Activated T-cell treated with anti-CD3 and anti-CD28 coated beads, Interleukin-2, amount 50 U/mL, for 1 hour (primary cell): ENCODE measurements around the gene FAM156B.
"Not testable (repeated sequence)": the region's sequence is repeated elsewhere in the genome, so short reads cannot be mapped to it uniquely, and the experiment has no call there.

Experiments
- DNase-seq: peaks from one replicate; pipeline ENCODE4 v3.0.0-alpha.2; 2020

The FAM156B gene

DNA sequence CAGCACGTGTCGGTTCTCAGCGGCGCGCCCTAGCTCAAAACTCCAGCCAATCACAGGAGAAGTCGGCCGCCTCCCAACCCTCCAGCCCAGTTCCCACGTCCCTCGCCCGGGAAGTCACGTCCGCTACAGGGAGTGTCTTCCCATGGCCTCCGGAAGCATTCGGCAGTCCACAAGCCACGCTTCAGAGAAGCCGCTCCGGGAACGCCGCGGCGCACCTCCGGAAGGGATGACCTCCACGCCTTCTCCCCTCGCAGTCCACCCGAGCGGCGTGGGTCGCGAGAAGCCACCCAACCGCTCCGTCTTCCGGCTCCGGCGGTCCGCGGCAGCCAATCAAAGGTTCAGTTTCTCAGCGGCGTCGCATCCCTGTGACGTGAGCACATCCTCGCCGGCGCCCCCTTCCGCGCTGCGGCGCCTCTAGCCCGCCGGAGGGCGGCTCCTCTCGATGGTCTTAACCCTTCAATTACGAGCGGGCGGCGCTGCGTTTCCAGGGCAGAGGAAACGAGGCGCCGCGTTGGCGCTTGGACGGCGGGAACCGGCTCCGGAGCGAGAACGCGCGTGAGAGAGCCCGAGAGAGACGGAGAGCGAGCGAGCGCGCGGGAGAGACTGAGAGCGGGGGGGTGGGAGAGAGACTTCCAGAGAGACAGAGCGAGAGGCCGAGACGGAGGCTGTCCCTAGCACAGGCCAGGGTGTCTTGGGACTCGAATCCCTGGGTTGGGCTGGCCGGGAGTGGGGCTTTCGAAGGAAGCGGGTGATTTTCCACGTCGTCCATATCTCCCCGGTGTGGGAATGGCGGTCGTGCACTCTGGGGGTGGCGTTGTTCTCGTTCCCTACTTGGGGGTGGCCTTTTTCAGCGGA lies at the start of gene FAM156B:
Gene FAM156B, plus strand, starts transcription at position 476 of the 855 bp plus-strand sequence. CDS start 9,896 bp downstream, outside the sequence.
- not testable (repeated sequence) for DNase-seq

DNA sequence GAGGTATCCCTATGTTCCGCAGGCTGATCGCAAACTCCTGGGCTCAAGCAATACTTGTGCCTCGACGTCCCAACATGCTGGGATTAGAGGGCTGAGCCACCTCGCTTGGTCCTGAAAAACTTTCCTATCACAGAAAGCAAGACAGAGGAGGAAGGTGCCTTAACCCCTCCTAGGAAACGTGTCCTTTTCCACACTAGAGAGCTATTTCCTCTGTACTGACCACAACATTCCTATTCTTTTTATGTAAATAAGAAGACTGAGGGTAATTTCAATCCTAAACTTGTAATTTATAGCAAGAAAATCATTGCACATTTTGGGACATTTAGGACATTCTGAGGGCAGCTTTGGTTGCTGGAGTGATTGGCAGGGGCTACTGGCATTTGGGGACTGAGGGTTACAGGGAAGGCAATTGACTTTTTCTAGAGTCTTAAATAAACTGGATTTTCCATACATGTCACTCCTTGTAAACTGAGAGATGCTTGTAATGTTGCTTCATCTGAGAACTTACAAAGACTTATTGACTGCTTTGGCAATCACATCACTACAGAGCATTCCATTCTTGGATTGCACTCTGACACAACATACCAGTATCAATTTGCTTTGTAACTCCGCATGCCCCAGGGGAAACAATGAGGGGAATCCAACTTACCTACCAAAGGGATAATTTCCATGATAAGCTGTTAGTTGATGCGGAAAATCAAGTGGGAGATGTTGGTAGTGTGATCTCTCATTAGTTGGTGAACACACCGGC lies 44.8 kb upstream of the FAM156B start:
- DNase-seq: no peak

GRCh38 chrX:52856991-52857525 lies 40.1 kb upstream of the FAM156B start:
- DNase-seq: not testable (repeated sequence)

GRCh38 chrX:52865343-52865998 lies 31.7 kb upstream of the FAM156B start:
- DNase-seq: no peak

DNA sequence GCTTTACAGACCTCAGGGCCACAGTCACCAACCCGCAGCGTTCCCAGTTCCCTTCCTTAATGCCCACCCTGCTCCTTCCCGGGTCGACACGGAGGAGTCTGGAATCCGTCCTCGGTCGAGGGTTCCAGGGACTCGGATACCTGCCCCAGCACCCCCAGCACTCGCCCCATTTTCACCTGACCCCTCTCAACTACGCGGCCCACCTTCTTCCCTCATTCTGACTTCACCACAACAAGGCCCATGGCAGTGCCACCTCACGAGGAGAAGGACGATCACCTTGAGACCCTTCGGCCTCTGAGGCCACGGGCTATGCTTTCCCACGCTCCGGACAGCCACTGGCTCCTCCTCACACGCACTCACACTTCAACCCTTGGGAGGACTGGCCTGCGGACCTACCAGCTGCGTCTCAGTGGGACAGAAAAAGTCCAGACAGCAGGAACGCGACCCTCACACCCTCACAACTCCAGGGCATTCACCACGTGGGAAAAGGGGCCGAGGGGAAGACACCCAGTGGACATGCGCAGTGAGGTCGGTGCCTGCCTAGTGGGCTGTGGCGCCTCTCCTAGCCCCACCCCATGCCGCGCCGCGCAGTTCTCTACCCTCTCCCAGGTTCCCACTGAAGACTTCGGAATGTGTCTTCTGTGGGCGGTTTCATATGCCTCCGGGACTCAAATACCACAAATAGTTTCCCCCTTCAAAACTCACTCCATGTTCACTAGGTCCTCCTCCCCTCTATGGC lies 29.4 kb upstream of the FAM156B start, which contains the start of gene XAGE3:
Gene XAGE3, minus strand, starts transcription at position 474 of the 739 bp plus-strand sequence. CDS start 950 bp downstream, outside the sequence.
- no peak for DNase-seq

DNA sequence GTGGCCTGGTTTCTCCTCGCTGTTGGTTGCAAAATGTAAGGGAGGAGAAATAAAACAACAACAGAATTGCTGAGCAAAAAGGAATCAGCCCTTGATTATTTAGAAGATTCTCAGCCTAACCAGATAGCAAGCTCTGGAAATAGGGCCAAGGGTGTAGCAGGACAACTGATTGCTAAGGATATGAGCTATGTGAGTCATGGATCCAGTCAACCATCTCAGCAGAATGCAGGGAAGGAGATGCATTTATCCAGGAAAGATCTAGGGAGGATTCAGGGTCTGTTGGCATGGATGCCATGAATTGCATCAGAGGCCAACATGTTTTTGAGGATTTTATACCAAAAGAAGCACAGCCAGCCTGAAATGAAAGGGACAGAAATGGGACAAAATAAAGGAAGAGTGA lies 27.1 kb upstream of the FAM156B start:
- no peak for DNase-seq

DNA sequence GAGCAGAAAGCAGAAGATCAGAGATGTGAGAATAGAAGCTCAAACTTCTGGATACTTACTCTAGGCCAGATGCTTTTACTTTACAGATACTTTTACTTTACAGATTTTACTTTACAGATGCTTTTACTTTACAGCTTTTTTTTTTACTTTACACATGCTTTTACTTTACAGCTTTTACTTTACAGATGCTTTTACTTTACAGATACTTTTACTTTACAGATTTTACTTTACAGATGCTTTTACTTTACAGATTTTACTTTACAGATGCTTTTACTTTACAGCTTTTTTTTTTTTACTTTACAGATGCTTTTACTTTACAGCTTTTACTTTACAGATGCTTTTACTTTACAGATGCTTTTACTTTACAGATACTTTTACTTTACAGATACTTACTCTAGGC lies 23.3 kb upstream of the FAM156B start:
- DNase-seq: not testable (repeated sequence)

GRCh38 chrX:52874661-52875060 lies 22.5 kb upstream of the FAM156B start:
- DNase-seq: no peak

DNA sequence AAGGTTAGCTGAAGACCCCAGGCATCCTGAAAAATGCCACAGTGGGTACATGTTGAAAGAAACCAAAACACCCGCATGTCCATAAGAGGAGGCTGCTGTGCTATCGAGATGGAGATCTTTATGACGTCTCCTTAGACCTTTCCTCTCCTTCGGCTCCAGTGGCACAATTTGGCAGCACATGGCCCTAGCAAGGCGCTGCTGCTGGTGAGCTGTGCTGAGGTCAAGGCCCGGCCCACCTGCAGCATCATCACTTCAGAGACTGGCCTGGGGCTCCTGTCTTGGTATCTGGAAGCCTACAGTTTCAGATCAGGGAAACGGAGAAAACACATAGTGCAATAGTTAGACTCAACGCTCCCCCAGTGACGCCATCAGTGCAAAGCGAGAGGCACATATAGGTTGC lies 21.7 kb upstream of the FAM156B start:
- not testable (repeated sequence) for DNase-seq

DNA sequence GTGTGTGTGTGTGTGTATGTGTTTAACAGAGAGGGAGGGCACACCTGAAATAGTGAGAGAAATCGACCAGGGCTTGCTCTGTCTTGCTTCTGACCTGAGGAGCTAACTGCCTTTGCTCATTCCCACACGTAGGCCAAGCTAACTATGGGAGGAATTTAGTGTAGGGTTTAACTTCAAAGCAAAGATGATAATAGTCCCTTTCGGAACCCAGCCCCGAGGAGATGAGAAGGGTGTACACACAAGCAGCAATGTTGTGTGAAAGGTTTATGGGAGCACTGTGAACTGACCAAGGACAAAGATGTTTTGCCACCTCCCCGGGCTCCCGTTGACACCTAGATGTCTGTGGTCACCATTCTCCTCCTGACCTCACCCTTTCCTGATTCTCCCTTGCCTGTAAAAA lies 20.7 kb upstream of the FAM156B start:
- DNase-seq: not testable (repeated sequence)

- DNase-seq: not testable (repeated sequence)
Observed at GRCh38 chrX:52887459-52887858, 9.7 kb upstream of the FAM156B start.

DNA sequence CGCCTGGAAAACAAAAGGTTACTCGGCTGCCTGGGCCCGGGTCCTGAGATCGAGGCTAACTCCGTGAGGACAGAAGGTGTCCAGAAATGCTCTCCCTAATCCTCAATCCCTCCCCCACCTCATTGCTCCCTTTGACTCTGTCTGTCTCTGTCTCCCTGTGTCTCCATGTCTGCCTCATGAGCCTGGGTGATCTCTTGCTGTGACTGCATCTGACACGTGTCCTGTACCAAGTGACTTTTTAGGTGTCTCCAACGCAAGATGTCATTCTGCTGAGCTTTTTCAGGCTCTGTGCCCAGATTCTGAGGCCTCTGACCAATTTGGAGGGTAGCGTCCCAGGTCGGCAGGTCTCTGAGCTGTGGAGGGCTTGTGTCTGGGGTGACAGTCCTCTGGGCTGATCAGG lies 9.0 kb upstream of the FAM156B start:
- DNase-seq: not testable (repeated sequence)

DNA sequence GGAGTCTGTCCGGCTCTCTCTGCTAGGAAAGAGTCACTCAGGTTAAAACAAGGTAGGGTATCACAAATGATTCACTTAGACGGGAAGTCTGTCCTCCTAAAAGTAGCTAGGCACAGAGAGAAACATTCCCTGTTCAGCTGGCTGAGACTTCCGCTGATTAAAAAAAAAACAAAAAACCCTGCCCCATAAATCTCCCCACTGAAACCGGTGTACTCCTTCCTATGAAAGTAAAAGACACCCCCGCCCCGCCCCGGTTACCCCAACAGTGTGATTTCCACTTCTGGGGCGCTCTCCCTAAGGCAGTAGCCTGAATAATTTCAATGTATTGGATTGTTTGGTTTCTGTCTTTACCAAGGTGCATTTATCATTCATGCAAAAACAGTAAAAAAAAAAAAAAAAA lies 692 bp upstream of the FAM156B start:
- DNase-seq: not testable (repeated sequence)

GRCh38 chrX:52905531-52905930 lies 8.4 kb downstream of the FAM156B start:
- not testable (repeated sequence) for DNase-seq

GRCh38 chrX:52906072-52906471 lies 8.9 kb downstream of the FAM156B start:
- not testable (repeated sequence) for DNase-seq

GRCh38 chrX:52907137-52907536 lies 10.0 kb downstream of the FAM156B start:
- DNase-seq: not testable (repeated sequence)

DNA sequence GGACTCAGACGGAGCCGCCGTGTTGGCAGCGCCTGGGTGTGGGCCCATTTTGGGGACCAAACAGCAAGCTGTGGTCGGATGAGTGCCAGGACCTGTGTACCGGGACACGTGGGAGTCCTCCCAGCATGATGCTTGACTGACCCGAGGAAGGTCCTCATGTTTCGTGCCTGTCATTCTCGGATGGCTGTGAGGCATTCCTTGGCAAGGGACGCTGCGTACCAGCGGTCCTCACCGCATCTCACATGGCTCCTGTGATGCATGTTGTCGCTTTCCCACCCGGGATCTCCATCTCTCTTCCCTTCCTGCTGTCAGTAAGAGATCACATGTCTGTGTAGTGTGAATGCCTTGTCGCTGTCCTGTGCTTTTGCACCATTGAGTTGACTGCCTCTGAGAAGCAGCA lies 10.8 kb downstream of the FAM156B start:
- not testable (repeated sequence) for DNase-seq

- not testable (repeated sequence) for DNase-seq
Observed at GRCh38 chrX:52909313-52909969, 12.3 kb downstream of the FAM156B start.

GRCh38 chrX:52913681-52914080 lies 16.6 kb downstream of the FAM156B start:
- not testable (repeated sequence) for DNase-seq

- not testable (repeated sequence) for DNase-seq
Observed at GRCh38 chrX:52914704-52915103, 17.6 kb downstream of the FAM156B start.

DNA sequence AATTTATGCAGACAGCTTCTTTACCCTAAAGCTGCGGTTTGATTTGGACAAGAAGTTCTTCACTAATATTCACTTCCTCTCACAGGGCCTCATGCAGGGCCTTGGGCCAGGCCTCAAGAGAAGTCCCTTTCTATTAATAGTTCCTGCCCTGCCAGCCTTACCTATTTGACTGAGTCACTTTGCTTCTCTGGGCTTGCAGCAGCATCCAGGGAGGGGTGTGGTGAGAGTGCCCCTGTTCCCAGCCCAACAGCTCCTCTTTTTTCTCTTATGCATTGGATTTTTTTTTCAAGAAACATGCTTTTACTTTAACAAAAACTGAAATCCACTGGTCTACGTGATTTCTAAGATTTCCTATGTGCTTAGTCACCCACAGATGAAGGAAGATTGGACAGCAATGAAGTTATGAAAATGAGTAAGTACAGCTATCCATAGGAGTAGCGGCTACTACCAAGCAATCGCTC lies 26.7 kb downstream of the FAM156B start:
- DNase-seq: no peak
